ENCODE data around the gene SDR9C7.

DNA sequence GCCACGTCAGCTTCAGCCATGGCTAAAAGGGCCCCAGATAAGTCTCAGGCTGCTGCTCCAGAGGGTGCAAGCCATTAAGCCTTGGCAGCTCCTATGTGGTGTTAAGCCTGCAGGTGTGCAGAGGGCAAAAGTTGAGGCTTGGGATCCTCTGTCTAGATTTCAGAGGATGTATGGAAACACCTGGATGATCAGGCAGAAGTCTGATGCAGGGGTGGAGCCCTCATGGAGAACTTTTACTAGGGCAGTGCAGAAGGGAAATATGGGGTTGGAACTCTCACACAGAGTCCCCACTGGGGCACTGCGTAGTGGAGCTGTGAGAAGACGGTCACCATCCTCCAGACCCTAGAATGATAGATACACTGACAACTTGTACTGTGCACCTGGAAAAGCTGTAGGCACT, 47.9 kb downstream of the SDR9C7 start:
- TF ChIP-seq CTCF (IDR thresholded peaks at IDR 0.05): no peak
- no peak for TF ChIP-seq EP300 (IDR thresholded peaks at IDR 0.05)
